Heart right ventricle (tissue), 16 donors: ENCODE results near the gene RITA1. TPM values are rescaled to one million over a fixed set of nuclear protein-coding genes. Genes with fewer than 3 reads are reported as not detected.

Experiments
- ATAC-seq, 8 donors: fragments of 200-7000 bp; cut with Tn5 transposase; one replicate each; pipeline ENCODE4 v1.9.1; 2020; ENCODE audit warnings: mild to moderate bottlenecking in 8 of 8, moderate library complexity in 8 of 8, moderate number of reproducible peaks in 1 of 8
- DNase-seq, 2 donors: peaks; one replicate each; pipeline ENCODE4 v3.0.0-alpha.2; 2020
- H3K27ac ChIP-seq, 10 donors: fragments of 200-600 bp; sonication (generic) in 2 of 10; one replicate each; pipeline versions ENCODE4 v1.5.0 to v1.8.0; 2020 to 2022; ENCODE audit warnings: mild to moderate bottlenecking in 3 of 10
- H3K27me3 ChIP-seq, 7 donors: fragments of 200-600 bp; one replicate each; pipeline ENCODE4 v1.8.0; 2021 to 2022; ENCODE audit warnings: mild to moderate bottlenecking in 2 of 7
- H3K36me3 ChIP-seq, 9 donors: fragments of 200-600 bp; sonication (generic) in 1 of 9; one replicate each; pipeline versions ENCODE4 v1.5.0 to v1.8.0; 2020 to 2022; ENCODE audit warnings: mild to moderate bottlenecking in 2 of 9
- H3K4me1 ChIP-seq, 9 donors: fragments of 200-600 bp; sonication (generic) in 1 of 9; one replicate each; pipeline versions ENCODE4 v1.5.0 to v1.8.0; 2020 to 2022; ENCODE audit warnings: mild to moderate bottlenecking in 4 of 9
- H3K4me3 ChIP-seq, 10 donors: fragments of 200-600 bp; sonication (generic) in 2 of 10; one replicate each; pipeline versions ENCODE4 v1.5.0 to v1.8.0; 2020 to 2022; ENCODE audit warnings: mild to moderate bottlenecking in 7 of 10, moderate library complexity in 2 of 10
- H3K9me3 ChIP-seq, 11 donors: fragments of 200-600 bp in 10 of 11; sonication (generic) in 2 of 11; one replicate each; pipeline versions ENCODE4 v1.5.0 to v1.8.0; 2013 to 2022; ENCODE audit warnings: mild to moderate bottlenecking in 2 of 11, control low read depth in 1 of 11, moderate library complexity in 1 of 11
- CTCF ChIP-seq, 9 donors: fragments of 200-600 bp; sonication (generic) in 2 of 9; IDR thresholded peaks; one replicate each; pipeline versions ENCODE4 v1.5.0 to v1.8.0; 2021 to 2022; ENCODE audit warnings: antibody characterized with exemption in 9 of 9, mild to moderate bottlenecking in 5 of 9, moderate library complexity in 1 of 9
- WGBS, 2 donors: extraction: QIAGEN DNeasy Blood & Tissue Kit; methylation state at CpG; one replicate each; pipeline ENCODE4 v1.1.7; 2013; ENCODE audit warnings: inconsistent platforms in 1 of 2; 5-methylcytosine and 5-hydroxymethylcytosine counted together
- intact Hi-C, 10 donors: fragments of 100-400 bp; cut with DNase I; formaldehyde crosslinking; loops; one replicate each; pipeline versions ENCODE4 v1.11.1 to v1.14.2; 2022
- polyA plus RNA-seq, 2 donors: library from polyadenylated mRNA; stranded (reverse); fragments of 200-250 nt; gene quantifications; one replicate each; pipeline ENCODE4 v1.2.3, GENCODE V29; 2013
- total RNA-seq, 10 donors: library from RNA; stranded (reverse); fragmentation: NEBNext Ultra II Directional in 3 of 10; extraction: Animal tissue kit (Norgen Biotek cat#: 25700) in 3 of 10; gene quantifications; one replicate each; pipeline versions ENCODE4 v1.2.1 to v1.2.4, GENCODE V29; 2021 to 2023
- donor health status: Arrhythmogenic right ventricular cardiomyopathy.
- donor health status: ischemic (EF 13 %, LVEDD 7.1; RV severe dilation, severe dysfunction).
- donor health status: healthy with polysubstance abuse.
- donor health status: DM: no; HTN: yes; CAD: no.
- donor health status: DM: no; HTN: no; CAD: no.
- donor health status: ischemic (EF 25% LVEDD 6.9; RV normal size, moderate dysfunction).
- donor health status: ischemic (EF 25% LVEDD 5.7; RV mildly dilated, moderate dysfunction).
- donor health status: healthy.
- donor health status: DM: yes; HTN: yes; CAD: no.
- donor health status: Ischemic cardiomyopathy.
- donor health status: ischemic (EF 35%, LVEDD 5.7; RV mildly dilated, moderate dysfunction).
- donor health status: nonischemic (EF 11% LVEDD 7.7; RV severe dilation, severe dysfunction).
- donor health status: DM: yes; HTN: yes; CAD: no.
- donor health status: PGD.
- donor health status: ischemic (EF 29% LVEDD 5.4; RV normal size, mild dysfunction).
- donor health status: nonischemic (EF 23%, LVEDD 6.1; RV moderate dilation, normal function).

The RITA1 gene
- total and polyA plus RNA-seq, 12 donors = 8.0 to 20.8 (median 13.7) TPM

- TF ChIP-seq CTCF (IDR thresholded peaks at IDR 0.05) = no peak
- H3K4me3 ChIP-seq = no peak overlapping the region
- no peak for DNase-seq
- WGBS, 2 donors = 45 to 51% methylated on average over 5 of the region's 5 CpGs
- peaks cover 44 to 100% (median 93%) of the 10 kb centered on the region in 9 donors for H3K4me1 ChIP-seq
- peaks cover 0 to 73% (median 15%) of the 10 kb centered on the region in 9 donors for H3K36me3 ChIP-seq
- H3K9me3 ChIP-seq = no peaks in the 10 kb centered on the region
- H3K27me3 ChIP-seq = no peaks in the 10 kb centered on the region
- peak in 5 of 8 donors; percentile 2 to 45 (median 15) for ATAC-seq
- H3K27ac ChIP-seq = peak overlapping the region in 9 of 10 donors; percentile 30 to 98 (median 83)
- intact Hi-C loops = loop anchor here in 1 of 10 donors (5.0 kb wide), 1 partner anchor 39 kb away; no protein-coding TSS in a partner anchor
Observed at GRCh38 chr12:113236539-113237399, 51.2 kb downstream of the RITA1 start.

GRCh38 chr12:113237748-113238147 lies 52.2 kb downstream of the RITA1 start:
- H3K27ac ChIP-seq = peak overlapping the region in 8 of 10 donors; percentile 50 to 98 (median 84)
- H3K27me3 ChIP-seq = no peaks in the 10 kb centered on the region
- WGBS, 2 donors = 59 to 60% methylated on average over 4 of the region's 4 CpGs
- peaks cover 34 to 100% (median 90%) of the 10 kb centered on the region in 9 donors for H3K4me1 ChIP-seq
- no peaks in the 10 kb centered on the region for H3K9me3 ChIP-seq
- intact Hi-C loops = loop anchor here in 1 of 10 donors (5.0 kb wide), 1 partner anchor 40 kb away; no protein-coding TSS in a partner anchor
- no peak overlapping the region for H3K4me3 ChIP-seq
- H3K36me3 ChIP-seq = peaks cover 0 to 73% (median 9%) of the 10 kb centered on the region in 9 donors
- DNase-seq (no peak), ATAC-seq (no peak)
- no peak for TF ChIP-seq CTCF (IDR thresholded peaks at IDR 0.05)

GRCh38 chr12:113238309-113238708 lies 52.8 kb downstream of the RITA1 start:
- no peak for DNase-seq
- ATAC-seq = no peak
- no peak for TF ChIP-seq CTCF (IDR thresholded peaks at IDR 0.05)
- Histone ChIP-seq H3K9me3 (no peaks in the 10 kb centered on the region), H3K27me3 (no peaks in the 10 kb centered on the region), H3K36me3 (peaks cover 0 to 73% (median 12%) of the 10 kb centered on the region in 9 donors), H3K4me3 (no peak overlapping the region), H3K4me1 (peaks cover 29 to 100% (median 87%) of the 10 kb centered on the region in 9 donors), H3K27ac (peak overlapping the region in 6 of 10 donors; percentile 68 to 98 (median 90))
- intact Hi-C loops = loop anchor here in 1 of 10 donors (5.0 kb wide), 1 partner anchor 41 kb away; no protein-coding TSS in a partner anchor
- WGBS, 2 donors = 52 to 55% methylated on average over 3 of the region's 3 CpGs

- Histone ChIP-seq H3K36me3 (peaks cover 0 to 64% (median 12%) of the 10 kb centered on the region in 9 donors), H3K27me3 (no peaks in the 10 kb centered on the region), H3K4me3 (no peak overlapping the region), H3K9me3 (no peaks in the 10 kb centered on the region), H3K27ac (peak overlapping the region; percentile 22 to 98 (median 69)), H3K4me1 (peaks cover 29 to 100% (median 87%) of the 10 kb centered on the region in 9 donors)
- DNase-seq = no peak
- 49 to 53% methylated on average over 3 of the region's 3 CpGs for WGBS, 2 donors
- TF ChIP-seq CTCF (IDR thresholded peaks at IDR 0.05) = no peak
- intact Hi-C loops = loop anchor here in 1 of 10 donors (5.0 kb wide), 1 partner anchor 42 kb away; no protein-coding TSS in a partner anchor
- ATAC-seq = peak in 6 of 8 donors; percentile 1 to 44 (median 9)
Observed at GRCh38 chr12:113239288-113239771, 53.8 kb downstream of the RITA1 start.
